Upper lobe of left lung (tissue), 6 donors: ENCODE results near the gene SLC29A3. TPM values are rescaled to one million over a fixed set of nuclear protein-coding genes. Genes with fewer than 3 reads are reported as not detected.

Experiments
- ATAC-seq, 2 donors: fragments of 200-7000 bp; cut with Tn5 transposase; one replicate each; pipeline ENCODE4 v1.9.1; 2022; ENCODE audit warnings: mild to moderate bottlenecking in 2 of 2, moderate library complexity in 2 of 2; ENCODE audit not compliant: low FRiP score in 2 of 2
- DNase-seq, 2 donors: peaks; one replicate each; pipeline ENCODE4 v3.0.0-alpha.2; 2019 to 2020
- H3K27ac ChIP-seq, 4 donors: fragments of 200-600 bp; sonication (generic); one replicate each; pipeline ENCODE4 v1.5.1; 2016 to 2019
- H3K27me3 ChIP-seq, 4 donors: fragments of 200-600 bp; sonication (generic); one replicate each; pipeline ENCODE4 v1.5.1; 2017 to 2019
- H3K36me3 ChIP-seq, 4 donors: fragments of 200-600 bp; sonication (generic); one replicate each; pipeline ENCODE4 v1.5.1; 2016 to 2019
- H3K4me1 ChIP-seq, 4 donors: fragments of 200-600 bp; sonication (generic); one replicate each; pipeline ENCODE4 v1.5.1; 2018 to 2019
- H3K4me3 ChIP-seq, 4 donors: fragments of 200-600 bp; sonication (generic); one replicate each; pipeline ENCODE4 v1.5.1; 2017 to 2019; ENCODE audit warnings: mild to moderate bottlenecking in 2 of 4, moderate library complexity in 1 of 4
- H3K9me3 ChIP-seq, 4 donors: fragments of 200-600 bp; sonication (generic); one replicate each; pipeline ENCODE4 v1.5.1; 2018 to 2019
- CTCF ChIP-seq, 6 experiments: fragments of 450-650 bp in 4 of 6; fragments of 200-600 bp in 2 of 6; sonication (generic) in 2 of 6; IDR thresholded peaks; one replicate each; pipeline ENCODE4 v1.5.1; 2016 to 2019; ENCODE audit warnings: antibody characterized with exemption in 6 of 6
- EP300 ChIP-seq, 4 donors: sonication (generic); formaldehyde crosslinking; IDR thresholded peaks; one replicate each; pipeline ENCODE4 v1.5.1; 2017; ENCODE audit warnings: antibody characterized with exemption in 4 of 4, control low read depth in 2 of 4
- POLR2A ChIP-seq, 4 donors: fragments of 450-650 bp; IDR thresholded peaks; one replicate each; pipeline ENCODE4 v1.5.1; 2016 to 2017; ENCODE audit warnings: antibody characterized with exemption in 4 of 4, mild to moderate bottlenecking in 2 of 4
- POLR2AphosphoS5 ChIP-seq, 2 donors: sonication (generic); formaldehyde crosslinking; IDR thresholded peaks; one replicate each; pipeline ENCODE4 v1.5.1; 2017; ENCODE audit warnings: antibody characterized with exemption in 2 of 2
- WGBS, 2 donors: methylation state at CpG; one replicate each; pipeline ENCODE4 v1.1.5; 2017 to 2018; 5-methylcytosine and 5-hydroxymethylcytosine counted together
- total RNA-seq, 6 donors: library from RNA; depleted of rRNA in 4 of 6; stranded (reverse); fragments of >200 nt in 4 of 6; gene quantifications; one replicate each; pipeline versions ENCODE4 v1.1.0 to v1.2.1, GENCODE V29; 2016 to 2021
- donor health status: DM: no; HTN: no; CAD: no; lungs with moderate emphysema.
- donor health status: DM: no; HTN: yes; CAD: no; lungs with severe emphysema.

SLC29A3 gene
- total RNA-seq, 6 donors from 2014 or later: 6.7 to 17.0 (median 9.2) TPM

- ATAC-seq: no peak
- WGBS, 2 donors: 95% methylated on average over 13 of the region's 13 CpGs
These were observed 18.2 kb downstream of the SLC29A3 start for GRCh38 chr10:71337219-71337701.

GRCh38 chr10:71338728-71339495 lies 19.9 kb downstream of the SLC29A3 start:
- whole genome bisulfite sequencing, 2 donors: 85 to 97% methylated on average over 9 to 13 of the region's 13 CpGs
- H3K4me1 ChIP-seq: peaks cover 0 to 10% (median 8%) of the 10 kb centered on the region in 4 donors
- TF ChIP-seq POLR2A (IDR thresholded peaks at IDR 0.05): no peak
- TF ChIP-seq POLR2AphosphoS5 (IDR thresholded peaks at IDR 0.05): no peak
- no peak for TF ChIP-seq EP300 (IDR thresholded peaks at IDR 0.05)
- TF ChIP-seq CTCF (IDR thresholded peaks at IDR 0.05): no peak
- H3K36me3 ChIP-seq: peaks cover 0 to 21% (median 0%) of the 10 kb centered on the region in 4 donors
- no peaks in the 10 kb centered on the region for H3K9me3 ChIP-seq
- H3K27ac ChIP-seq: no peak overlapping the region
- no peak for DNase-seq
- no peaks in the 10 kb centered on the region for H3K27me3 ChIP-seq
- no peak overlapping the region for H3K4me3 ChIP-seq
- ATAC-seq: no peak

More at GRCh38 chr10:71337219-71337701, 18.2 kb downstream of the SLC29A3 start:
- Histone ChIP-seq H3K4me3 (no peak overlapping the region), H3K36me3 (peaks cover 0 to 21% (median 0%) of the 10 kb centered on the region in 4 donors), H3K27ac (no peak overlapping the region), H3K27me3 (no peaks in the 10 kb centered on the region), H3K4me1 (peaks cover 6 to 14% (median 10%) of the 10 kb centered on the region in 4 donors), H3K9me3 (no peaks in the 10 kb centered on the region)
- peak in 1 of 2 donors; percentile 32 for DNase-seq
- no peak for TF ChIP-seq EP300 (IDR thresholded peaks at IDR 0.05)
- TF ChIP-seq CTCF (IDR thresholded peaks at IDR 0.05): no peak

- DNase-seq (peak in 1 of 2 donors; percentile 37), ATAC-seq (no peak)
- Histone ChIP-seq H3K27me3 (no peaks in the 10 kb centered on the region), H3K36me3 (peaks cover 0 to 21% (median 0%) of the 10 kb centered on the region in 4 donors), H3K4me3 (no peak overlapping the region), H3K27ac (no peak overlapping the region), H3K4me1 (peaks cover 5 to 8% (median 7%) of the 10 kb centered on the region in 4 donors), H3K9me3 (no peaks in the 10 kb centered on the region)
- TF ChIP-seq POLR2AphosphoS5 (IDR thresholded peaks at IDR 0.05): no peak
- no peak for TF ChIP-seq POLR2A (IDR thresholded peaks at IDR 0.05)
- no peak for TF ChIP-seq CTCF (IDR thresholded peaks at IDR 0.05)
- TF ChIP-seq EP300 (IDR thresholded peaks at IDR 0.05): no peak
- WGBS, 2 donors: 88 to 93% methylated on average over 10 of the region's 10 CpGs
These were observed 20.9 kb downstream of the SLC29A3 start for GRCh38 chr10:71339796-71340589.

GRCh38 chr10:71342573-71343391 lies 23.7 kb downstream of the SLC29A3 start:
- Histone ChIP-seq H3K9me3 (no peaks in the 10 kb centered on the region), H3K36me3 (peaks cover 0 to 21% (median 0%) of the 10 kb centered on the region in 4 donors), H3K4me3 (no peak overlapping the region), H3K27me3 (no peaks in the 10 kb centered on the region), H3K27ac (no peak overlapping the region), H3K4me1 (peaks cover 5 to 11% (median 8%) of the 10 kb centered on the region in 4 donors)
- DNase-seq (peak in 1 of 2 donors; percentile 20), ATAC-seq (no peak)
- 93 to 98% methylated on average over 7 to 8 of the region's 8 CpGs for WGBS, 2 donors
- TF ChIP-seq CTCF (IDR thresholded peaks at IDR 0.05): no peak
- TF ChIP-seq POLR2AphosphoS5 (IDR thresholded peaks at IDR 0.05): no peak
- TF ChIP-seq POLR2A (IDR thresholded peaks at IDR 0.05): no peak
- TF ChIP-seq EP300 (IDR thresholded peaks at IDR 0.05): no peak
